Placental pericyte (primary cell): ENCODE results near the gene MPPED2. TPM values are rescaled to one million over a fixed set of nuclear protein-coding genes. Genes with fewer than 3 reads are reported as not detected.

Experiments used
- total RNA-seq: library from RNA; depleted of rRNA; stranded (reverse); fragments of >200 nt; gene quantifications from 2 replicates; pipeline ENCODE4 v1.2.3, GENCODE V29; 2012

Gene MPPED2, protein sequence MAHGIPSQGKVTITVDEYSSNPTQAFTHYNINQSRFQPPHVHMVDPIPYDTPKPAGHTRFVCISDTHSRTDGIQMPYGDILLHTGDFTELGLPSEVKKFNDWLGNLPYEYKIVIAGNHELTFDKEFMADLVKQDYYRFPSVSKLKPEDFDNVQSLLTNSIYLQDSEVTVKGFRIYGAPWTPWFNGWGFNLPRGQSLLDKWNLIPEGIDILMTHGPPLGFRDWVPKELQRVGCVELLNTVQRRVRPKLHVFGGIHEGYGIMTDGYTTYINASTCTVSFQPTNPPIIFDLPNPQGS
- total RNA-seq = not detected in 2 replicates

DNA sequence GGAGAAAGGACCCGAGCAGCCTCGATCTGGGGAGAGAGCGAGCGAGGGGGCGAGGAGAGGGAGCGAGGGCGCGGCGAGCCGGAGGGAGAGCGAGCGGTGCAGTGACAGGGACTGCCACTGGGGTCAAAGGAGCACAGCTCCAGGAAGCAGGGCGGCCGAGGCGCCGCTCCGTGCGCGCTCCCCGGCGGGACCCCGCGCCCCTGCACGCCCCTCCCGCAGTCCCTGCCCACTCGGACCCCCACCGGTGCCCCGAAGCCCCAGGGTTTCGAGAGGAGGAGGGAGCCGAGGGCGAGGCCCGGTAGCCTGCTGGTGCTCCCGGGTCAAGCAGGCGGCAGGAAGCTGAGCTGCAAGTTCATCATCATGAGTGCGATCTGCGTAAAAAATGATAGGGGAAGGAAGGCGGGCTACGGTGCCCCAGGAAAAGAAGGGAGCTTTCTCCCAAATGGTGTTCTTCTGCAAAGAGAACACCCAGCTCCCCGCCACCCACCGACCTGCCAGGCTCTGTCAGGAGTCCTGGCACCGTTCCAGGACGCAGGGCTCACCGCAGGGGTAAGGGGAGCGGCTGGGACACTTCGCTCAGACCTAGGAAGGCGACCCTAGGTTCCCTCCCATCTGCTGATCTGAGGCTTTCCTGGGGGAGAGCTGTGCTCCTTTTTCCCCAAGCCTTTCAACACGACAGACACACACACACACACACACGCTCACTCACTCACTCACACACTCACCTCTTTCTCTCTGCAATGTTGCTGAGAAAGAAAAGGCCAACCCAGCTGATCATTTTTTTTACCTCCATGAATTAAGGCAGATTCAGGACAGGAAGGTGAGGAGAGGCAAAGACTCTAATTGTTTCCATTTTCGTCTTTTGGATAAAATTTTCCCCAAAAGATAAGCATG is at the start of gene MPPED2:
Gene MPPED2 (minus strand): TSS at position 103 of the 894 bp plus-strand sequence. CDS start 5,980 bp downstream, outside the sequence.

